ENCODE results near the gene DSC1.
A peak's percentile ranks its signal among the peaks of the same experiment; 100 is the strongest.

Gene DSC1

DNA sequence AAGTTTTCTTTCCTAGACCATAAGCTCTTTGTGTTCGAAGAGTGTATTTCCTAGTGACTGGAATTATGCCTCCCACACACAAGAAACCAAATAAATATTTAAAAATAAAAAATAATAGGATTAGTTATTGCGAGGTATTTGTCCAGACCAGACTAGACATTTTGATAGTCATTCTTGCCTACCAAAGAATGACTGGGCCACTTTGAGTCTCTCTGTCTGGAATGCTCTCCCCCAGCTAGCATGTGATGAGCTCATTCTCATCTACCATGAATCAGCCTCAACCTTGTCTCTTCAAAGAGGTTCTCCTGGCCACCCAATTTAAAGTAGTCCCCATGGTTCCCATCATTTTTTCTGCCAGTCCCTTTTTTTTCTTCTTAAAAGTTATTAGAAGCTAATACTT lies 13.9 kb upstream of the DSC1 start:
- H3K27ac ChIP-seq (ENCODE audit: low read length), result no peak overlapping the region
- H3K9ac ChIP-seq (ENCODE audit: low read length), result no peak overlapping the region
- no peaks in the 10 kb centered on the region; the same call in 1 of the 2 replicates for H3K9me3 ChIP-seq (ENCODE audit: insufficient read depth, low read length)
- TF ChIP-seq, protein P1, sequence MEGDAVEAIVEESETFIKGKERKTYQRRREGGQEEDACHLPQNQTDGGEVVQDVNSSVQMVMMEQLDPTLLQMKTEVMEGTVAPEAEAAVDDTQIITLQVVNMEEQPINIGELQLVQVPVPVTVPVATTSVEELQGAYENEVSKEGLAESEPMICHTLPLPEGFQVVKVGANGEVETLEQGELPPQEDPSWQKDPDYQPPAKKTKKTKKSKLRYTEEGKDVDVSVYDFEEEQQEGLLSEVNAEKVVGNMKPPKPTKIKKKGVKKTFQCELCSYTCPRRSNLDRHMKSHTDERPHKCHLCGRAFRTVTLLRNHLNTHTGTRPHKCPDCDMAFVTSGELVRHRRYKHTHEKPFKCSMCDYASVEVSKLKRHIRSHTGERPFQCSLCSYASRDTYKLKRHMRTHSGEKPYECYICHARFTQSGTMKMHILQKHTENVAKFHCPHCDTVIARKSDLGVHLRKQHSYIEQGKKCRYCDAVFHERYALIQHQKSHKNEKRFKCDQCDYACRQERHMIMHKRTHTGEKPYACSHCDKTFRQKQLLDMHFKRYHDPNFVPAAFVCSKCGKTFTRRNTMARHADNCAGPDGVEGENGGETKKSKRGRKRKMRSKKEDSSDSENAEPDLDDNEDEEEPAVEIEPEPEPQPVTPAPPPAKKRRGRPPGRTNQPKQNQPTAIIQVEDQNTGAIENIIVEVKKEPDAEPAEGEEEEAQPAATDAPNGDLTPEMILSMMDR (IDR thresholded peaks at IDR 0.05; ENCODE audit: low read depth, low read length), result no peak
- no peak for TF ChIP-seq EZH2phosphoT487 (IDR thresholded peaks at IDR 0.05; ENCODE audit: low read depth)
- no peaks in the 10 kb centered on the region for H3K36me3 ChIP-seq (replicated peaks; ENCODE audit: low read depth, low read length)
- H4K20me1 ChIP-seq (ENCODE audit: insufficient read depth, low read length), result no peaks in the 10 kb centered on the region
- H2AFZ ChIP-seq (ENCODE audit: low read depth, low read length), result no peak overlapping the region
- no peak overlapping the region for H3K4me2 ChIP-seq (ENCODE audit: low read length)
- no peaks in the 10 kb centered on the region for H3K79me2 ChIP-seq (ENCODE audit: low read length)
- no peak overlapping the region for H3K4me3 ChIP-seq (ENCODE audit: low read length)
- no peaks in the 10 kb centered on the region for H3K4me1 ChIP-seq (ENCODE audit: low read length)
- no peaks in the 10 kb centered on the region for H3K27me3 ChIP-seq (ENCODE audit: low read depth, low read length)

DNA sequence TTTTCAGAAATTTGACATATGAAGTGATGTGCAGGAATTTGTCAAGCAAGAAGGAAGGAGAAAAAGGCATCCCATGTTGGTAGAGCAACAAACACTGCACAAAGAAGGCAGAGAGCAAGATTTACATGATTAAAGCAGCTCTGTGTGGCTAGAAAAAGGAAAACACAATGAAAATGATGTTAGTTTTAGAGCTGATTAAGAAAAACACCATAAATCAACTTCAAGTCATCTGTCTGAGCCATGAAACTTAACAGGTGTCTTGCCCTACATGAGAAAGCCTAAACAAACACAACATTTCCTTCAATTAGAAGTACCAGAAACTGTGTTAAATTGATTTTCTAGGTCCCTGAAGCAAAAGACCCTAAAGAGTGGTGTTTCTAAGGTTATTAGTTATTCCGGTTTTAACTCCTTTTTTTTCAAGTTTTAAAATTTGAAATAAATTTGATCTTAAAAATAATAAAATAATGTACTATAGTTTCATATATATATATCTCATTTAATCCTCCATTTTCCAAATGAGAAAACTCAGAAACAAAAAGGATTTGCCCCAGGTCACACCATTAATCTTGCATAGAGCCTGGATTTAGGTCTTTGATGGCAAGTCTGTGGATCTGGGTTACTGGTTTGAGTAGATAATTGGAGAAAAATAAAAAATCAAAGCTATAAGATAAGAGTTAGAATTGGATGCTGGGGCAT lies 8.6 kb upstream of the DSC1 start:
- Histone ChIP-seq H3K79me2 (ENCODE audit: low read length) (no peaks in the 10 kb centered on the region), H3K4me2 (ENCODE audit: low read length) (no peak overlapping the region), H2AFZ (ENCODE audit: low read depth, low read length) (no peak overlapping the region), H3K27ac (ENCODE audit: low read length) (no peak overlapping the region), H4K20me1 (ENCODE audit: insufficient read depth, low read length) (no peaks in the 10 kb centered on the region), H3K9ac (ENCODE audit: low read length) (no peak overlapping the region), H3K4me3 (ENCODE audit: low read length) (no peak overlapping the region), H3K36me3 (replicated peaks; ENCODE audit: low read depth, low read length) (no peaks in the 10 kb centered on the region), H3K27me3 (ENCODE audit: low read depth, low read length) (no peaks in the 10 kb centered on the region), H3K4me1 (ENCODE audit: low read length) (no peaks in the 10 kb centered on the region), H3K9me3 (ENCODE audit: insufficient read depth, low read length) (no peaks in the 10 kb centered on the region)
- TF ChIP-seq EZH2phosphoT487 (IDR thresholded peaks at IDR 0.05; ENCODE audit: low read depth), result no peak
- TF ChIP-seq, protein P1 (IDR thresholded peaks at IDR 0.05; ENCODE audit: low read depth, low read length), result no peak

DNA sequence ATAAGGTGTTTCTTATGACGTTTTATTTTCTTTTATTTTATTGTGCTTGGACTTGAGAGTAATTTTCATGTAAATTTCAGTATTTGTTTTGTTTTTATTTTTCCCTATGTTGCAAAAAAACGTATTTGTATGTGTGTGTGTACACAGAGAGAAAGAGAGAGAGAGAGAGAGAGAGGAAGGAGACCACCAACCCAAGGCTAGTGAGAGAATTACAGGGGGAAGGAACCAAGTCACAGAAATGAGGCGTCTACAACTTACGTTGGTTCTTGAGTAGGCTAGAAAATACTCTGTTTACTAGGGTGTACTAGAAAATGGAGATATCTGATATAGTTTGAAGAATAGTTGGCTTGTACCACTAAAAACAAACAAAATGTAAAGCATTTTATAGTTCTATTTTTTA lies 7.7 kb upstream of the DSC1 start:
- TF ChIP-seq EZH2phosphoT487 (IDR thresholded peaks at IDR 0.05; ENCODE audit: low read depth), result no peak
- TF ChIP-seq, protein P1 (IDR thresholded peaks at IDR 0.05; ENCODE audit: low read depth, low read length), result no peak
- Histone ChIP-seq H3K9me3 (ENCODE audit: insufficient read depth, low read length) (no peaks in the 10 kb centered on the region), H3K4me1 (ENCODE audit: low read length) (no peaks in the 10 kb centered on the region), H3K9ac (ENCODE audit: low read length) (no peak overlapping the region), H3K36me3 (replicated peaks; ENCODE audit: low read depth, low read length) (no peaks in the 10 kb centered on the region), H3K27me3 (ENCODE audit: low read depth, low read length) (no peaks in the 10 kb centered on the region), H3K4me3 (ENCODE audit: low read length) (no peak overlapping the region), H3K79me2 (ENCODE audit: low read length) (no peaks in the 10 kb centered on the region), H3K27ac (ENCODE audit: low read length) (no peak overlapping the region), H4K20me1 (ENCODE audit: insufficient read depth, low read length) (no peaks in the 10 kb centered on the region), H2AFZ (ENCODE audit: low read depth, low read length) (no peak overlapping the region), H3K4me2 (ENCODE audit: low read length) (no peak overlapping the region)

DNA sequence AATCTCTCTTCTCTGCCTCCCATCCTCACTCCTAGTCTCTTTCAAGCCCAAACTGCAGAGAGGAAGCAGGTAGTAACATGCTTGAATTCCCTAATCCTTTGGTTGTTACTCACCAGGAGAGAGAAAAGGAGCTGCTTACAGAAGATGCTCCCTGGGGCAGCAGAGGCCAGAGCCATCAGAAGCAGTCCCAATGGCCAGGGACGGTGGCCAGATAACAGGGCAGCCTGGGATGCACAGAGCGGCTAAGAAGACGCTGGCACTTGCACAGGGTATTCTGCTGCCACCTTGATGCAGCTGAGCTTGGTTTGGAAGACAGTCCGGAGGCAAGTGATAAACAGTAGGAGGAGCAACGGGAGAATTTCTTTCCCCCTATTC lies 250 bp downstream of the DSC1 start:
- H3K27ac ChIP-seq (ENCODE audit: low read length), result no peak overlapping the region

More for the DNA sequence above, 250 bp downstream of the DSC1 start:
- Histone ChIP-seq H3K27me3 (ENCODE audit: low read depth, low read length) (no peaks in the 10 kb centered on the region), H3K4me2 (ENCODE audit: low read length) (no peak overlapping the region; the same call in 1 of the 2 replicates), H3K4me1 (ENCODE audit: low read length) (peaks cover 3% of the 10 kb centered on the region; the same call in 1 of the 2 replicates), H3K9me3 (ENCODE audit: insufficient read depth, low read length) (no peaks in the 10 kb centered on the region), H3K36me3 (replicated peaks; ENCODE audit: low read depth, low read length) (no peaks in the 10 kb centered on the region), H2AFZ (ENCODE audit: low read depth, low read length) (peak overlapping the region; percentile 95), H3K79me2 (ENCODE audit: low read length) (no peaks in the 10 kb centered on the region), H4K20me1 (ENCODE audit: insufficient read depth, low read length) (no peaks in the 10 kb centered on the region), H3K4me3 (ENCODE audit: low read length) (no peak overlapping the region), H3K9ac (ENCODE audit: low read length) (no peak overlapping the region)
- TF ChIP-seq EZH2phosphoT487 (IDR thresholded peaks at IDR 0.05; ENCODE audit: low read depth), result no peak
- TF ChIP-seq, protein P1 (IDR thresholded peaks at IDR 0.05; ENCODE audit: low read depth, low read length), result no peak

Measured in OCI-LY3 (cell line).